GM23248 (cell line): ENCODE results near the gene KRTAP9-6. TPM values are rescaled to one million over a fixed set of nuclear protein-coding genes. Genes with fewer than 3 reads are reported as not detected.
"Not testable (repeated sequence)": the region's sequence is repeated elsewhere in the genome, so short reads cannot be mapped to it uniquely, and the experiment has no call there.

Experiments
- DNase-seq: peaks from one replicate; pipeline ENCODE4 v3.0.0-alpha.2; 2015
- H2AFZ ChIP-seq: fragments of 200-600 bp; sonication (generic); 2 replicates; pipeline ENCODE4 v1.6.1; 2016; ENCODE audit warnings: antibody characterized with exemption
- H3F3A ChIP-seq: fragments of 200-600 bp; sonication (generic); 2 replicates; pipeline ENCODE4 v1.6.1; 2016; ENCODE audit warnings: mild to moderate bottlenecking, antibody characterized with exemption, mixed run types; ENCODE audit not compliant: insufficient read depth
- H3K27ac ChIP-seq: fragments of 200-600 bp; sonication (generic); 2 replicates; pipeline ENCODE4 v1.5.1; 2016; ENCODE audit warnings: mild to moderate bottlenecking
- H3K27me3 ChIP-seq: fragments of 200-600 bp; sonication (generic); replicated peaks from 2 replicates; pipeline ENCODE4 v1.6.1; 2016; ENCODE audit warnings: mild to moderate bottlenecking; ENCODE audit not compliant: insufficient read depth
- H3K36me3 ChIP-seq: fragments of 200-600 bp; sonication (generic); 2 replicates; pipeline ENCODE4 v1.6.1; 2016; ENCODE audit warnings: low read depth, mild to moderate bottlenecking
- H3K4me1 ChIP-seq: fragments of 200-600 bp; sonication (generic); 2 replicates; pipeline ENCODE4 v1.6.1; 2016; ENCODE audit warnings: mild to moderate bottlenecking; ENCODE audit not compliant: insufficient read depth
- H3K4me2 ChIP-seq: fragments of 200-600 bp; sonication (generic); one replicate; pipeline ENCODE4 v1.6.1; 2016; ENCODE audit warnings: mild to moderate bottlenecking; ENCODE audit not compliant: unreplicated experiment
- H3K4me3 ChIP-seq: fragments of 200-600 bp; sonication (generic); 2 replicates; pipeline ENCODE4 v1.5.1; 2016; ENCODE audit warnings: mild to moderate bottlenecking
- H3K79me2 ChIP-seq: fragments of 200-600 bp; sonication (generic); 2 replicates; pipeline ENCODE4 v1.6.1; 2016; ENCODE audit warnings: mild to moderate bottlenecking; ENCODE audit not compliant: insufficient read depth
- H3K9ac ChIP-seq: fragments of 200-600 bp; sonication (generic); 2 replicates; pipeline ENCODE4 v1.6.1; 2016; ENCODE audit warnings: mild to moderate bottlenecking
- H3K9me2 ChIP-seq: fragments of 200-600 bp; sonication (generic); 2 replicates; pipeline ENCODE4 v1.6.1; 2016; ENCODE audit warnings: mixed run types, mild to moderate bottlenecking, moderate library complexity; ENCODE audit not compliant: insufficient read depth
- H3K9me3 ChIP-seq: fragments of 200-600 bp; sonication (generic); one replicate; pipeline ENCODE4 v1.6.1; 2017; ENCODE audit warnings: low read depth
- H4K20me1 ChIP-seq: fragments of 200-600 bp; sonication (generic); 2 replicates; pipeline ENCODE4 v1.6.0; 2016; ENCODE audit not compliant: insufficient read depth
- EZH2 ChIP-seq: fragments of 200-600 bp; sonication (generic); IDR thresholded peaks from 2 replicates; pipeline ENCODE4 v1.6.1; 2018; ENCODE audit warnings: antibody characterized with exemption, mild to moderate bottlenecking; ENCODE audit not compliant: insufficient read depth, poor library complexity, severe bottlenecking
- EZH2phosphoT487 ChIP-seq: fragments of 200-600 bp; sonication (generic); IDR thresholded peaks from 2 replicates; pipeline ENCODE4 v1.6.1; 2018; ENCODE audit warnings: antibody characterized with exemption, moderate library complexity, mild to moderate bottlenecking, low read depth; ENCODE audit not compliant: insufficient read depth
- WGBS, 2 experiments: methylation state at CpG; one replicate each; pipeline ENCODE4 v1.1.6; 2015 to 2017; ENCODE audit warnings: low lambda C conversion rate in 2 of 2, low coverage in 1 of 2; ENCODE audit errors: missing lambda C conversion rate in 2 of 2; 5-methylcytosine and 5-hydroxymethylcytosine counted together
- in situ Hi-C: fragments of 300-500 bp; cut with MboI; formaldehyde crosslinking; loops from 2 replicates; pipeline ENCODE4 v1.15.0; 2020
- polyA plus RNA-seq: library from polyadenylated mRNA; unstranded; fragments of >200 nt; fragmentation: Nextera tagmentation; extraction: Ambion mirVana; gene quantifications from 2 replicates; pipeline ENCODE4 v1.2.1, GENCODE V29; 2016
- total RNA-seq: library from RNA; depleted of rRNA; stranded (reverse); fragments of >200 nt; shearing (Covaris generic); gene quantifications from 2 replicates; pipeline ENCODE4 v1.2.3, GENCODE V29; 2014

The KRTAP9-6 gene
- total and polyA plus RNA-seq, 2 experiments from 2014 or later = not detected

DNA sequence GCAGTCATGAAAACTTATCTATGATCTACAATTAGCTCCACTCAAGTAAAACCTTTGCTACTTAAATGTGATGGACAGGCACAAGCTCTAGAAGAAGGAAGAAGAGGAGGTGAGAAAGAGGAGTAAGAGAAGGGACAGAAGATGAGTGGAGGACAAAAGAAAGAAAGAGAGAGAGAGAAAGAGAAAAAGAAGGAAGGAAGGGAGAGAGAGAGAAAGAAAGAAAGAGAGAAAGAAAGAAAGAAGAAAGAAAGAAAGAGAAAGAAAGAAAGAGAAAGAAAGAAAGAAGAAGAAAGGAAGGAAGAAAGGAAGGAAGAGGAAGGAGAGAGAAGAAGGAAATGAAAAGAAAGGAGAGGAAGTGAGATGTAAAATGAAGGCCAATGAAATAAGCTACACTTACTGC lies 35.1 kb upstream of the KRTAP9-6 start:
- in situ Hi-C loops = no loop called here
- no peak overlapping the region for H3K4me2 ChIP-seq
- H2AFZ ChIP-seq = no peak overlapping the region
- H3K4me3 ChIP-seq = no peak overlapping the region
- H3K4me1 ChIP-seq = no peaks in the 10 kb centered on the region
- no peaks in the 10 kb centered on the region for H3K9me2 ChIP-seq
- no peaks in the 10 kb centered on the region for H4K20me1 ChIP-seq
- H3K27ac ChIP-seq = no peak overlapping the region
- no peaks in the 10 kb centered on the region for H3K36me3 ChIP-seq
- no peaks in the 10 kb centered on the region for H3K9me3 ChIP-seq
- H3K79me2 ChIP-seq = no peaks in the 10 kb centered on the region
- no peaks in the 10 kb centered on the region for H3K27me3 ChIP-seq
- no peaks in the 10 kb centered on the region for H3F3A ChIP-seq
- no peak for DNase-seq
- TF ChIP-seq EZH2phosphoT487 (no peak), EZH2 (no peak)
- H3K9ac ChIP-seq = no peak overlapping the region

DNA sequence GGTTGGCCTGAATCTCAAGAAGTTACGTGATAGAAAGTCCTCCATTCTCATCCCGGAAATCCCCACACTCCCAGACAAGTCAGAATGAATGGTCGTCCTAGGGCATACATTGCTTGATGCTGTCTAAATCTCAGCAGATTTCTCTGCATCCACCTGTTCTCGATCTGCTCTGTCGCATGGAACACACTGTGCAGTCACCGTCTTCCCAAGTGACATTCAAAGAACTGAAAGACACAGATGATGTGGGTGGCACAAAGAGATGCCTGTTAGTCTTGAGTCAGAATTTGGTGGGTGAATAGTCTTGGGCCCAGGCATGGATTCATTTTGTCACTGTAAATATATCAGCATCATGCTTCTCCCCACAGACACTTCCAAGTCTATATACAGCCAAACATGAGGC lies 33.4 kb upstream of the KRTAP9-6 start:
- Histone ChIP-seq H3K36me3 (no peaks in the 10 kb centered on the region), H3K9me2 (no peaks in the 10 kb centered on the region), H2AFZ (no peak overlapping the region), H3K9ac (no peak overlapping the region), H3F3A (no peaks in the 10 kb centered on the region), H3K4me1 (no peaks in the 10 kb centered on the region), H3K27ac (no peak overlapping the region), H3K27me3 (no peaks in the 10 kb centered on the region), H3K4me2 (no peak overlapping the region), H3K79me2 (no peaks in the 10 kb centered on the region), H4K20me1 (no peaks in the 10 kb centered on the region), H3K4me3 (no peak overlapping the region), H3K9me3 (no peaks in the 10 kb centered on the region)
- WGBS, 2 experiments = 84 to 87% methylated on average over 6 of the region's 6 CpGs
- in situ Hi-C loops = no loop called here
- no peak for TF ChIP-seq EZH2
- no peak for TF ChIP-seq EZH2phosphoT487
- DNase-seq = no peak

DNA sequence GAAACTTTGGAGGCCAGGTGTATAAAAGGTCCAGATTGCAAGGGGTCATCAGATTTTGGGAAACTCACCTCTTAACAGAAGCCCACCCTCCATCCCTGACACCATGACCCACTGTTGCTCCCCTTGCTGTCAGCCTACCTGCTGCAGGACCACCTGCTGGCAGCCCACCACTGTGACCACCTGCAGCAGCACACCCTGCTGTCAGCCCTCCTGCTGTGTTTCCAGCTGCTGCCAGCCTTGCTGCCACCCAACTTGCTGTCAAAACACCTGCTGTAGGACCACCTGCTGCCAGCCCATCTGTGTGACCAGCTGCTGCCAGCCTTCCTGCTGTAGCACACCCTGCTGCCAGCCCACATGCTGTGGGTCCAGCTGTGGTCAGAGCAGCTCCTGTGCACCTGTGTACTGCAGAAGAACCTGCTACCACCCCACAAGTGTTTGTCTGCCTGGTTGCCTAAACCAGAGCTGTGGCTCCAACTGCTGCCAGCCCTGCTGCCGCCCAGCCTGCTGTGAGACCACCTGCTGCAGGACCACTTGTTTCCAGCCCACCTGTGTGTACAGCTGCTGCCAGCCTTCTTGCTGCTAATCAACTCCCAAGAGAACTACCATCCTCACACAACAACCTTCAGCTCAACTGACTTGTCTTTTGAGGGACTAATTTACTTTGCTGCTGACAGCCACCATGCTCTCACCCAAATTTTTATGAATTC lies 32.6 kb upstream of the KRTAP9-6 start, which contains the start of gene KRTAP9-3:
TSS of gene KRTAP9-3 (plus strand) at position 51 of the 707 bp plus-strand sequence. CDS start at position 104, 53 bp downstream.
- H3K9ac ChIP-seq, DNase-seq, H2AFZ ChIP-seq, H3K79me2 ChIP-seq, H3K27ac ChIP-seq, H3K4me2 ChIP-seq, H4K20me1 ChIP-seq, H3K9me3 ChIP-seq, H3F3A ChIP-seq, H3K4me3 ChIP-seq, H3K36me3 ChIP-seq, H3K4me1 ChIP-seq, H3K27me3 ChIP-seq, H3K9me2 ChIP-seq, in situ Hi-C loops: not testable (repeated sequence)
- WGBS, 2 experiments = 82 to 100% methylated on average over 1 of the region's 1 CpG

DNA sequence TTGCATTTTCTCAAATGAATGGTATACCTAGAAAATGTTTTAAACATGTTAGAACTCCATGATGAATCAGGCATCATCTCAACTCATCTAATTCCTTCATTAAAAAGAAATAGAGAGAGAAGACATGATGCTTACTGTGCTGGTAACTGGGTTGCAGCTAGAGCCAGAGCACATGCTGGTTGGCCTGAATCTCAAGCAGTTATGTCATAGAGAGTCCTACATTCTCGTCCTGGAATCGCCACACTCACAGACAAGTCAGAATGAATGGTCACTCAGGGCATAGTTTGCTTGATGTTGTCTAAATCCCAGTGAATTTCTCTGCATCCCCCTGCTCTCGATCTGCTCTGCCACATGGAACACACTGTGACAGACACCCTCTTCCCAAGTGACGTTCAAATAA lies 28.1 kb upstream of the KRTAP9-6 start:
- H2AFZ ChIP-seq, in situ Hi-C loops, H3K4me2 ChIP-seq, H3F3A ChIP-seq, H3K79me2 ChIP-seq, H3K9me3 ChIP-seq, H3K4me1 ChIP-seq, H3K36me3 ChIP-seq, H4K20me1 ChIP-seq, H3K9ac ChIP-seq, H3K27ac ChIP-seq, H3K9me2 ChIP-seq, DNase-seq, H3K4me3 ChIP-seq, H3K27me3 ChIP-seq: not testable (repeated sequence)
- 66 to 74% methylated on average over 4 of the region's 4 CpGs for WGBS, 2 experiments

DNA sequence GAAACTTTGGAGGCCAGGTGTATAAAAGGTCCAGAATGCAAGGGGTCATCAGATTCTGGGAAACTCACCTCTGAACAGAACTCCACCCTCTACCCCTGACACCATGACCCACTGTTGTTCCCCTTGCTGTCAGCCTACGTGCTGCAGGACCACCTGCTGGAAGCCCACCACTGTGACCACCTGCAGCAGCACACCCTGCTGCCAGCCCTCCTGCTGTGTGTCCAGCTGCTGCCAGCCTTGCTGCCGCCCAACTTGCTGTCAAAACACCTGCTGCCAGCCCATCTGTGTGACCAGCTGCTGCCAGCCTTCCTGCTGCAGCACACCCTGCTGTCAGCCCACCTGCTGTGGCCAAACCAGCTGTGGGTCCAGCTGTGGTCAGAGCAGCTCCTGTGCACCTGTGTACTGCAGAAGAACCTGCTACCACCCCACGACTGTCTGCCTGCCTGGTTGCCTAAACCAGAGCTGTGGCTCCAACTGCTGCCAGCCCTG lies 27.2 kb upstream of the KRTAP9-6 start, which contains the start of gene KRTAP9-8:
TSS of gene KRTAP9-8 (plus strand) at position 51 of the 489 bp plus-strand sequence. CDS start at position 104, 53 bp downstream.
- H3F3A ChIP-seq, H3K9me2 ChIP-seq, H3K4me3 ChIP-seq, H3K4me1 ChIP-seq, H3K9me3 ChIP-seq, H3K4me2 ChIP-seq, DNase-seq, H3K79me2 ChIP-seq, H3K27ac ChIP-seq, H3K27me3 ChIP-seq, H2AFZ ChIP-seq, H3K36me3 ChIP-seq, H4K20me1 ChIP-seq, in situ Hi-C loops, H3K9ac ChIP-seq: not testable (repeated sequence)
- 23 to 51% methylated on average over 2 to 3 of the region's 3 CpGs for WGBS, 2 experiments

DNA sequence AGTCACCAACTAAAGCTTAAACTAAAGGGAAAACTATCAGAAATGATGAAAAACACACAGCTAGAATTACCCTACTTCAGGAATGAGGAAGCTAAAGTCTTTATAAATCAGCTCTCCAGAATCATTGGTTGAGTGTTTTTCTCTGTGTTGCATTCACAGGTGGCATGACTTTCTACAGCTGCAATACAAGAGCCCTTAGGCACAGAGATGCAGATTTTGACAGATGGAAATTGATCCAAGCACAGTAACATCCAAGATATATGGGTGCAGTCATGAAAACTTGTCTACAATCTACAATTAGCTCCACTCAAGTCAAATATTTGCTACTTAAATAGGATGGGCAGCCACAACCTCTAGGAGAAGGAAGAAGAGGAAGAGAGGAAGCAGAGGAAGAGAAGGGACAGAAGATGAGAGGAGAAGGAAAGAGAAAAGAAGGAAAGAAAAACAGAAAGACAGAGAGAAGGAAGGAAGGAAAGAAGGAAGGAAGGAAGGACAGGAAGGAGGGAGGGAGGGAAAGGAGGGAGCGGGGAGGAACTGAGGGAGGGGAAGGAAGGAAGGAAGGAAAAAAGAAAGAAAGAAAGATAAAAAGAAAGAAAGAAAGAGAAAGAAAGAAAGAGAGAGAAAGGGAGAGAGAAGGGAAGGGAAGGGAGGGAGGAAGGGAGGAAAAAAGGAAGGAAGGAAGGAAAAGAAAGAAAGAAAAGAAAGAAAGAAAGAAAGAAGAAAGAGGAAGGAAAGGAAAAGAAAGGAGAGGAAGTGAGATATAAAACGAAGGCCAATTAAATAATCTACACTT lies 18.0 kb upstream of the KRTAP9-6 start:
- H2AFZ ChIP-seq, H3K9me3 ChIP-seq, H3K27ac ChIP-seq, H3K4me2 ChIP-seq, H3K27me3 ChIP-seq, in situ Hi-C loops, H3F3A ChIP-seq, DNase-seq, H4K20me1 ChIP-seq, H3K36me3 ChIP-seq, H3K9me2 ChIP-seq, H3K79me2 ChIP-seq, H3K4me3 ChIP-seq, H3K9ac ChIP-seq, H3K4me1 ChIP-seq: not testable (repeated sequence)
- 41 to 50% methylated on average over 1 to 2 of the region's 2 CpGs for WGBS, 2 experiments
